ENCODE results near the gene ANKRD18A. TPM values are rescaled to one million over a fixed set of nuclear protein-coding genes. Genes with fewer than 3 reads are reported as not detected.

The ANKRD18A gene
- total and polyA plus RNA-seq, 2 of the 13 experiments (the other 11 are each of a cell fraction or from before 2014, with no cell fraction given): 5.9 to 7.6 TPM

- POLR2A ChIA-PET: no interaction called here
- H3K4me1 ChIP-seq (ENCODE audit: insufficient read depth, low read length): no peaks in the 10 kb centered on the region
- no TSS peak for BruUV-seq (replicated peaks)
These were observed 42.6 kb upstream of the ANKRD18A start for GRCh38 chr9:38662763-38663593.

More at GRCh38 chr9:38662763-38663593, 42.6 kb upstream of the ANKRD18A start:
- H3K79me2 ChIP-seq (ENCODE audit: insufficient read depth, low read length): no peaks in the 10 kb centered on the region
- DNase-seq (ENCODE audit: low spot score) (no peak), FAIRE-seq (no peak), ATAC-seq (no peak)
- in situ Hi-C loops (cut with HindIII; ENCODE audit: extremely low pct_ligation_motif_present, low pct_unique_long_range_greater_than_20kb): no loop called here
- no peaks in the 10 kb centered on the region for H3K36me3 ChIP-seq (replicated peaks in 1 of 2; ENCODE audit: control insufficient read depth in 1 of 2, insufficient read depth in 2 of 2, low read length in 2 of 2)
- intact Hi-C loops (cut with micrococcal nuclease; ENCODE audit: unreplicated experiment): no loop called here
- CTCF ChIA-PET (ENCODE audit: low intra/inter-chr PET ratio, low total read pairs): no interaction called here
- no peak overlapping the region for H3K4me2 ChIP-seq (ENCODE audit: low read depth, low read length)
- H3K27ac ChIP-seq (ENCODE audit: extremely low read length, insufficient read depth, low read length): no peak overlapping the region
- H3K9me3 ChIP-seq (ENCODE audit: low read length): no peaks in the 10 kb centered on the region
- TF ChIP-seq KAT2B (IDR thresholded peaks at IDR 0.05; ENCODE audit: borderline replicate concordance, low read depth, low read length) (no peak), DR1 (CRISPR knock-in tag; IDR thresholded peaks at IDR 0.05) (no peak), DZIP1 (CRISPR knock-in tag; IDR thresholded peaks at IDR 0.05) (no peak), PLRG1 (conservative IDR thresholded peaks at IDR 0.05) (no peak), PHF21A (CRISPR knock-in tag; IDR thresholded peaks at IDR 0.05) (no peak), HNRNPLL (IDR thresholded peaks at IDR 0.05; ENCODE audit: low read depth, low read length, poor library complexity, severe bottlenecking) (no peak), ZNF225 (CRISPR knock-in tag; IDR thresholded peaks at IDR 0.05) (no peak), HCFC1 (IDR thresholded peaks at IDR 0.05; ENCODE audit: low read depth, low read length) (no peak), ZNF766 (CRISPR knock-in tag; IDR thresholded peaks at IDR 0.05; ENCODE audit: borderline replicate concordance) (no peak), SALL2 (CRISPR knock-in tag; IDR thresholded peaks at IDR 0.05) (no peak), ELF1 (CRISPR knock-in tag; IDR thresholded peaks at IDR 0.05) (no peak), FOXC1 (CRISPR knock-in tag; IDR thresholded peaks at IDR 0.05; ENCODE audit: borderline replicate concordance) (no peak), ATAD3A (CRISPR knock-in tag; IDR thresholded peaks at IDR 0.05) (no peak)
- TF ChIP-seq, protein P1, sequence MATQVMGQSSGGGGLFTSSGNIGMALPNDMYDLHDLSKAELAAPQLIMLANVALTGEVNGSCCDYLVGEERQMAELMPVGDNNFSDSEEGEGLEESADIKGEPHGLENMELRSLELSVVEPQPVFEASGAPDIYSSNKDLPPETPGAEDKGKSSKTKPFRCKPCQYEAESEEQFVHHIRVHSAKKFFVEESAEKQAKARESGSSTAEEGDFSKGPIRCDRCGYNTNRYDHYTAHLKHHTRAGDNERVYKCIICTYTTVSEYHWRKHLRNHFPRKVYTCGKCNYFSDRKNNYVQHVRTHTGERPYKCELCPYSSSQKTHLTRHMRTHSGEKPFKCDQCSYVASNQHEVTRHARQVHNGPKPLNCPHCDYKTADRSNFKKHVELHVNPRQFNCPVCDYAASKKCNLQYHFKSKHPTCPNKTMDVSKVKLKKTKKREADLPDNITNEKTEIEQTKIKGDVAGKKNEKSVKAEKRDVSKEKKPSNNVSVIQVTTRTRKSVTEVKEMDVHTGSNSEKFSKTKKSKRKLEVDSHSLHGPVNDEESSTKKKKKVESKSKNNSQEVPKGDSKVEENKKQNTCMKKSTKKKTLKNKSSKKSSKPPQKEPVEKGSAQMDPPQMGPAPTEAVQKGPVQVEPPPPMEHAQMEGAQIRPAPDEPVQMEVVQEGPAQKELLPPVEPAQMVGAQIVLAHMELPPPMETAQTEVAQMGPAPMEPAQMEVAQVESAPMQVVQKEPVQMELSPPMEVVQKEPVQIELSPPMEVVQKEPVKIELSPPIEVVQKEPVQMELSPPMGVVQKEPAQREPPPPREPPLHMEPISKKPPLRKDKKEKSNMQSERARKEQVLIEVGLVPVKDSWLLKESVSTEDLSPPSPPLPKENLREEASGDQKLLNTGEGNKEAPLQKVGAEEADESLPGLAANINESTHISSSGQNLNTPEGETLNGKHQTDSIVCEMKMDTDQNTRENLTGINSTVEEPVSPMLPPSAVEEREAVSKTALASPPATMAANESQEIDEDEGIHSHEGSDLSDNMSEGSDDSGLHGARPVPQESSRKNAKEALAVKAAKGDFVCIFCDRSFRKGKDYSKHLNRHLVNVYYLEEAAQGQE (IDR thresholded peaks at IDR 0.05; ENCODE audit: borderline replicate concordance in 1 of 2, low read depth in 1 of 2, low read length in 2 of 2): no peak
- TF ChIP-seq, protein P2, sequence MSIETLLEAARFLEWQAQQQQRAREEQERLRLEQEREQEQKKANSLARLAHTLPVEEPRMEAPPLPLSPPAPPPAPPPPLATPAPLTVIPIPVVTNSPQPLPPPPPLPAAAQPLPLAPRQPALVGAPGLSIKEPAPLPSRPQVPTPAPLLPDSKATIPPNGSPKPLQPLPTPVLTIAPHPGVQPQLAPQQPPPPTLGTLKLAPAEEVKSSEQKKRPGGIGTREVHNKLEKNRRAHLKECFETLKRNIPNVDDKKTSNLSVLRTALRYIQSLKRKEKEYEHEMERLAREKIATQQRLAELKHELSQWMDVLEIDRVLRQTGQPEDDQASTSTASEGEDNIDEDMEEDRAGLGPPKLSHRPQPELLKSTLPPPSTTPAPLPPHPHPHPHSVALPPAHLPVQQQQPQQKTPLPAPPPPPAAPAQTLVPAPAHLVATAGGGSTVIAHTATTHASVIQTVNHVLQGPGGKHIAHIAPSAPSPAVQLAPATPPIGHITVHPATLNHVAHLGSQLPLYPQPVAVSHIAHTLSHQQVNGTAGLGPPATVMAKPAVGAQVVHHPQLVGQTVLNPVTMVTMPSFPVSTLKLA (IDR thresholded peaks at IDR 0.05): no peak
- TF ChIP-seq, protein P3, sequence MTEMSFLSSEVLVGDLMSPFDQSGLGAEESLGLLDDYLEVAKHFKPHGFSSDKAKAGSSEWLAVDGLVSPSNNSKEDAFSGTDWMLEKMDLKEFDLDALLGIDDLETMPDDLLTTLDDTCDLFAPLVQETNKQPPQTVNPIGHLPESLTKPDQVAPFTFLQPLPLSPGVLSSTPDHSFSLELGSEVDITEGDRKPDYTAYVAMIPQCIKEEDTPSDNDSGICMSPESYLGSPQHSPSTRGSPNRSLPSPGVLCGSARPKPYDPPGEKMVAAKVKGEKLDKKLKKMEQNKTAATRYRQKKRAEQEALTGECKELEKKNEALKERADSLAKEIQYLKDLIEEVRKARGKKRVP (CRISPR knock-in tag; IDR thresholded peaks at IDR 0.05): no peak
- no peak overlapping the region for H3K4me3 ChIP-seq (replicated peaks in 1 of 3; ENCODE audit: insufficient read depth in 1 of 3, low read depth in 2 of 3, low read length in 3 of 3)
- peaks cover 0 to 6% of the 10 kb centered on the region in 2 experiments; a peak in 1 of 5 replicates for H3K27me3 ChIP-seq (ENCODE audit: control insufficient read depth in 1 of 2, insufficient read depth in 2 of 2, low read length in 2 of 2)
- H3K9ac ChIP-seq (ENCODE audit: insufficient read depth, low read depth, low read length): no peak overlapping the region
- no peaks in the 10 kb centered on the region for H4K20me1 ChIP-seq (ENCODE audit: insufficient read depth, low read length)
- no peak overlapping the region for H2AFZ ChIP-seq (ENCODE audit: low read length)
- WGBS (ENCODE audit: low lambda C conversion rate): 14% methylated on average over 8 of the region's 8 CpGs
